HG02763 (cell line): Measurements from ENCODE around the gene RNASE13.
"Not testable (repeated sequence)": the region's sequence is repeated elsewhere in the genome, so short reads cannot be mapped to it uniquely, and the experiment has no call there.

Experiments used
- ATAC-seq: cut with Tn5 transposase; IDR thresholded peaks from one replicate; pipeline ENCODE4 v1.9.1; 2021; ENCODE audit warnings: mild to moderate bottlenecking, moderate library complexity; ENCODE audit not compliant: unreplicated experiment

Gene RNASE13

GRCh38 chr14:20996521-20996920 lies 38.1 kb downstream of the RNASE13 start:
- ATAC-seq: no peak

GRCh38 chr14:20989787-20990600 lies 44.6 kb downstream of the RNASE13 start, which contains the start of gene METTL17:
METTL17 (plus strand) TSS chr14:20989980; CDS start chr14:20990003, 23 bp downstream.
- peak; percentile 95 for ATAC-seq

- no peak for ATAC-seq
Observed at GRCh38 chr14:20989471-20989786, 45.2 kb downstream of the RNASE13 start.

DNA sequence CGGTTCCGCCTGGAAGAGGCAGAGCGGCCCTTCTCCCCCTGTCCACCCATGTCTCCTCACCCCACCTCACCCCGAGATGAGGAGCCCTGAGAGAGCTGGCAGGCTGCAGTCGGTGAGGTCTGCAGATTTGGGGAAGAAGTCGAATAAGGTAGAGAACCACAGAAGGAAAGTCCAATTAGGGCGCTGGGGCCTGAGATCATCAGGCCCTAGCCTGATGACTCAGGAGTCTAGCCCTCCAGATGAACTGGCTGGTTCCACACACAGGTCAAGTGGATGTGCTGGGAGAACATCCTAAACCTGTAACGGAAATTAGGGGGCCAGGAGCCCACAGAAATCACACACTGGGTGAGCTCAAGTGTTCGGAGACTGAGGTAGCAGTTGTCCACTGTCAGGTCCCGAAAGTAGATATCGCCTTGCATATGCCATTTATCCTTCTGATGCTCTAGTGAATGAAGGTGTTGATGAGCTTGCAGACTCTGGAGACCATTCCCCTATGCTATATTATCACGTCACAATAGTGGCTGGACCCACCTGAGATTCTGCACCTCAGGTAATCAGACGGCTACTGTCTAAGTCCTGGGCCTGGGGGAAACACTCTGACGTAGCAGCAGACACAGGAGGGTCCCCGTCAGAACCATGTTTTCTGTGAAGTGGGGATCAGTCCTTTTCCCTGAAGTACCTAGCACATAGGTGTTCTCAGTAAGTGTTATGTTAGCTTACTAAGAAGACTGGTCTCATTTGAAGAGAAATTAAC lies 45.7 kb downstream of the RNASE13 start:
- ATAC-seq: no peak

- no peak for ATAC-seq
Observed at GRCh38 chr14:20986811-20987210, 47.8 kb downstream of the RNASE13 start.

- ATAC-seq: not testable (repeated sequence)
Observed at GRCh38 chr14:20985650-20986049, 49.0 kb downstream of the RNASE13 start.
